Medulla oblongata (tissue), 1 donor: ENCODE results near the gene MINPP1.
A peak's percentile ranks its signal among the peaks of the same experiment; 100 is the strongest.
"Not testable (repeated sequence)": the region's sequence is repeated elsewhere in the genome, so short reads cannot be mapped to it uniquely, and the experiment has no call there.

Source experiments
- DNase-seq: peaks from one replicate; pipeline ENCODE4 v3.0.0-alpha.2; 2015; ENCODE audit errors: extremely low spot score

Gene MINPP1

GRCh38 chr10:87565010-87565409, 60.3 kb downstream of the MINPP1 start:
- no peak for DNase-seq

GRCh38 chr10:87575851-87576250, 71.2 kb downstream of the MINPP1 start:
- DNase-seq: no peak

- DNase-seq: no peak
These were observed 73.6 kb downstream of the MINPP1 start for GRCh38 chr10:87578160-87578841.

GRCh38 chr10:87578842-87579401, 74.2 kb downstream of the MINPP1 start:
- no peak for DNase-seq

GRCh38 chr10:87579563-87579962, 74.9 kb downstream of the MINPP1 start:
- DNase-seq: no peak

GRCh38 chr10:87580016-87580415, 75.3 kb downstream of the MINPP1 start:
- DNase-seq: no peak

GRCh38 chr10:87585565-87586514, 81.1 kb downstream of the MINPP1 start:
- DNase-seq: no peak

- DNase-seq: no peak
These were observed 85.0 kb downstream of the MINPP1 start for GRCh38 chr10:87589645-87590051.

- DNase-seq: no peak
These were observed 86.3 kb downstream of the MINPP1 start for GRCh38 chr10:87590705-87591588.

GRCh38 chr10:87591589-87591886, 86.8 kb downstream of the MINPP1 start:
- DNase-seq: no peak

- DNase-seq: not testable (repeated sequence)
These were observed 88.2 kb downstream of the MINPP1 start for GRCh38 chr10:87592920-87593319.

GRCh38 chr10:87593702-87594101, 89.0 kb downstream of the MINPP1 start:
- no peak for DNase-seq

- no peak for DNase-seq
These were observed 89.5 kb downstream of the MINPP1 start for GRCh38 chr10:87594181-87594580.

GRCh38 chr10:87594864-87595263, 90.2 kb downstream of the MINPP1 start:
- no peak for DNase-seq

GRCh38 chr10:87596351-87596750, 91.7 kb downstream of the MINPP1 start:
- no peak for DNase-seq

- peak; percentile 55 for DNase-seq
These were observed 94.0 kb downstream of the MINPP1 start for GRCh38 chr10:87598700-87599099.

- DNase-seq: no peak
These were observed 95.9 kb downstream of the MINPP1 start for GRCh38 chr10:87600581-87600980.
